ENCODE data around the gene ANTXR1.

ANTXR1 gene

GRCh38 chr2:69269330-69269729, 256.4 kb downstream of the ANTXR1 start:
- DNase-seq (ENCODE audit: low read depth in 2 of 2): peak in 1 of 2 donors; percentile 25
- no peak for TF ChIP-seq CTCF (IDR thresholded peaks at IDR 0.05; ENCODE audit: low read depth, low read length)
- H3K4me3 ChIP-seq (replicated peaks in 1 of 2; ENCODE audit: low read depth in 2 of 2, low read length in 2 of 2): no peak overlapping the region

- H3K4me3 ChIP-seq (replicated peaks in 1 of 2; ENCODE audit: low read depth in 2 of 2, low read length in 2 of 2): no peak overlapping the region
- peak; percentile 65 to 69 for DNase-seq (ENCODE audit: low read depth in 2 of 2)
- TF ChIP-seq CTCF (IDR thresholded peaks at IDR 0.05; ENCODE audit: low read depth, low read length): no peak
These were observed 258.9 kb downstream of the ANTXR1 start for GRCh38 chr2:69271831-69272257.

- H3K4me3 ChIP-seq (replicated peaks in 1 of 2; ENCODE audit: low read depth in 2 of 2, low read length in 2 of 2): no peak overlapping the region
- no peak for TF ChIP-seq CTCF (IDR thresholded peaks at IDR 0.05; ENCODE audit: low read depth, low read length)
- peak in 1 of 2 donors; percentile 83 for DNase-seq (ENCODE audit: low read depth in 2 of 2)
These were observed 260.0 kb downstream of the ANTXR1 start for GRCh38 chr2:69272803-69273471.

GRCh38 chr2:69275490-69275889, 262.5 kb downstream of the ANTXR1 start:
- no peak for TF ChIP-seq CTCF (IDR thresholded peaks at IDR 0.05; ENCODE audit: low read depth, low read length)
- DNase-seq (ENCODE audit: low read depth in 2 of 2): no peak
- no peak overlapping the region for H3K4me3 ChIP-seq (replicated peaks in 1 of 2; ENCODE audit: low read depth in 2 of 2, low read length in 2 of 2)

- peak in 1 of 2 donors; percentile 55 for DNase-seq (ENCODE audit: low read depth in 2 of 2)
- H3K4me3 ChIP-seq (replicated peaks in 1 of 2; ENCODE audit: low read depth in 2 of 2, low read length in 2 of 2): no peak overlapping the region
- no peak for TF ChIP-seq CTCF (IDR thresholded peaks at IDR 0.05; ENCODE audit: low read depth, low read length)
These were observed 265.4 kb downstream of the ANTXR1 start for GRCh38 chr2:69278366-69278765.

GRCh38 chr2:69279211-69279610, 266.2 kb downstream of the ANTXR1 start:
- no peak for TF ChIP-seq CTCF (IDR thresholded peaks at IDR 0.05; ENCODE audit: low read depth, low read length)
- H3K4me3 ChIP-seq (replicated peaks in 1 of 2; ENCODE audit: low read depth in 2 of 2, low read length in 2 of 2): no peak overlapping the region
- DNase-seq (ENCODE audit: low read depth in 2 of 2): no peak
